ENCODE data around the gene COL13A1.

- TF ChIP-seq CTCF (IDR thresholded peaks at IDR 0.05) (no peak), POLR2A (IDR thresholded peaks at IDR 0.05) (no peak)
These were observed 40.4 kb upstream of the COL13A1 start for GRCh38 chr10:69761320-69761719.

Measured in upper lobe of left lung (tissue), 4 donors.